Activated B cell treated with CpG ODN at 0.5 μM for 24 hours (primary cell): ENCODE data around the gene KRT5. TPM values are rescaled to one million over a fixed set of nuclear protein-coding genes. Genes with fewer than 3 reads are reported as not detected.
"Not testable (repeated sequence)": the region's sequence is repeated elsewhere in the genome, so short reads cannot be mapped to it uniquely, and the experiment has no call there.

ENCODE experiments used
- ATAC-seq: fragments of 200-7000 bp; cut with Tn5 transposase; one replicate; pipeline ENCODE4 v1.10.0; 2021; ENCODE audit warnings: low read depth, mild to moderate bottlenecking, moderate library complexity
- CTCF ChIA-PET: fragments of 350-600 bp; sonication (Branson Sonifier 250); formaldehyde crosslinking; loops from one replicate; lab custom pipeline; 2021; ENCODE audit warnings: antibody characterized with exemption; lab: Charles Lee
- POLR2A ChIA-PET: fragments of 350-600 bp; sonication (Branson Sonifier 250); formaldehyde crosslinking; loops from one replicate; lab custom pipeline; 2021; ENCODE audit warnings: antibody characterized with exemption; lab: Charles Lee
- DNase-seq: peaks from one replicate; pipeline ENCODE4 v3.0.0; 2022
- H3K27ac Mint-ChIP-seq: one replicate; pipeline ENCODE4 v1.8.0; 2020; ENCODE audit warnings: mixed read lengths
- H3K27me3 Mint-ChIP-seq: one replicate; pipeline ENCODE4 v1.8.0; 2021; ENCODE audit warnings: mixed read lengths
- H3K36me3 Mint-ChIP-seq: one replicate; pipeline ENCODE4 v1.8.0; 2021; ENCODE audit warnings: low read depth, mixed read lengths
- H3K4me1 Mint-ChIP-seq: one replicate; pipeline ENCODE4 v1.8.0; 2021; ENCODE audit warnings: mixed read lengths
- H3K4me3 Mint-ChIP-seq: one replicate; pipeline ENCODE4 v1.8.0; 2020; ENCODE audit warnings: mild to moderate bottlenecking, mixed read lengths
- H3K9me3 Mint-ChIP-seq: one replicate; pipeline ENCODE4 v1.8.0; 2020; ENCODE audit warnings: mixed read lengths
- intact Hi-C: fragments of 100-400 bp; cut with micrococcal nuclease; formaldehyde crosslinking; loops from one replicate; pipeline ENCODE4 v1.15.1; 2024
- total RNA-seq: library from RNA; stranded (reverse); gene quantifications from 2 replicates; pipeline ENCODE4 v1.2.3, GENCODE V29; 2022
- TF ChIP-seq, protein P1 (sequence below): fragments of 200-600 bp; IDR thresholded peaks from one replicate; pipeline ENCODE4 v1.8.0; 2022; ENCODE audit warnings: antibody characterized with exemption, mild to moderate bottlenecking

The KRT5 gene
- total RNA-seq, 1 donor from 2014 or later: not detected

DNA sequence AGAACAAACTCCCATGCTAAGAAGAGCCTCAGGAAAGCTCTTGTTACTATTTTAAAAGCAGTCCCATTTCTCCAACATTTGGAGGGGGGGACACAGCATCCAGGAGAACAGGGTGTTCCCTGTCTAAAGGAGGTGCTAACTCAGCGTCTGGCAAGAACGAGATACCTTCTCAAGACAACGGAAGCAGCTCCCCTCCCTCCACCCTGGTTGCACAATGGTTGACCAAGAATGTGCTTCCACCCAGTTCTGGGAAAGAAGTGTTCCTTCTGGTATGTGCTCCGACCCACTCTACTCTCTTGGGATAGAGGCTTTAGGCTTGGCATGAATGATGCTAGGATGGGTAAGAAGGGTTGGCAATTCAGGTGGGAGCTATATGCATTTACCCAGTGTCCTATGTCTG lies 25.7 kb downstream of the KRT5 start:
- CTCF ChIA-PET: no interaction called here
- peaks cover 2% of the 10 kb centered on the region for H3K4me1 Mint-ChIP-seq
- POLR2A ChIA-PET: no interaction called here
- no peaks in the 10 kb centered on the region for H3K36me3 Mint-ChIP-seq
- DNase-seq: no peak
- TF ChIP-seq, protein P1, sequence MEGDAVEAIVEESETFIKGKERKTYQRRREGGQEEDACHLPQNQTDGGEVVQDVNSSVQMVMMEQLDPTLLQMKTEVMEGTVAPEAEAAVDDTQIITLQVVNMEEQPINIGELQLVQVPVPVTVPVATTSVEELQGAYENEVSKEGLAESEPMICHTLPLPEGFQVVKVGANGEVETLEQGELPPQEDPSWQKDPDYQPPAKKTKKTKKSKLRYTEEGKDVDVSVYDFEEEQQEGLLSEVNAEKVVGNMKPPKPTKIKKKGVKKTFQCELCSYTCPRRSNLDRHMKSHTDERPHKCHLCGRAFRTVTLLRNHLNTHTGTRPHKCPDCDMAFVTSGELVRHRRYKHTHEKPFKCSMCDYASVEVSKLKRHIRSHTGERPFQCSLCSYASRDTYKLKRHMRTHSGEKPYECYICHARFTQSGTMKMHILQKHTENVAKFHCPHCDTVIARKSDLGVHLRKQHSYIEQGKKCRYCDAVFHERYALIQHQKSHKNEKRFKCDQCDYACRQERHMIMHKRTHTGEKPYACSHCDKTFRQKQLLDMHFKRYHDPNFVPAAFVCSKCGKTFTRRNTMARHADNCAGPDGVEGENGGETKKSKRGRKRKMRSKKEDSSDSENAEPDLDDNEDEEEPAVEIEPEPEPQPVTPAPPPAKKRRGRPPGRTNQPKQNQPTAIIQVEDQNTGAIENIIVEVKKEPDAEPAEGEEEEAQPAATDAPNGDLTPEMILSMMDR: no peak
- H3K4me3 Mint-ChIP-seq: no peak overlapping the region
- peaks cover 14% of the 10 kb centered on the region for H3K27me3 Mint-ChIP-seq
- no peak for ATAC-seq
- H3K9me3 Mint-ChIP-seq: no peaks in the 10 kb centered on the region
- intact Hi-C loops: no loop called here
- no peak overlapping the region for H3K27ac Mint-ChIP-seq

DNA sequence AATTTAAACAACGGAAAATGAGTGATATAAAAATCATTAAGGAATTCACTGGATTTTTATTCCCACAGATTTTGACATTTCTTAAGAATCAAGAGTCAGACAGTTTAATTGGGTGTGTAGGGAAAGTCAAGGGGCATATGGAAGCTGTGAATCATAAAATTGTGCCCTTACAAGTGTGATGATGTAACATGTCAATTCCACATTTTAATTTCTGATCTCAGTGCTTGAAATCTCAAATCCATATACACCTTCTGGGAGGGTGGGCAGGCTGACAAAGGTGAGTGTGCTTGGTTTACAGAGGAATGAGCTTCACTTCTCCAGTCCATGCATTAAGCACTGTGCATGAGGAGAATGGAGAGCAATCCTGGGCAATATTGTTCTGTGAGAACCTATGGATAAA lies 26.1 kb downstream of the KRT5 start:
- ATAC-seq: no peak
- Mint-ChIP-seq H3K27ac (no peak overlapping the region), H3K36me3 (no peaks in the 10 kb centered on the region), H3K9me3 (no peaks in the 10 kb centered on the region), H3K4me3 (no peak overlapping the region), H3K4me1 (peaks cover 2% of the 10 kb centered on the region), H3K27me3 (peaks cover 14% of the 10 kb centered on the region)
- TF ChIP-seq, protein P1: no peak
- DNase-seq: no peak
- ChIA-PET POLR2A (no interaction called here), CTCF (no interaction called here)
- intact Hi-C loops: no loop called here

DNA sequence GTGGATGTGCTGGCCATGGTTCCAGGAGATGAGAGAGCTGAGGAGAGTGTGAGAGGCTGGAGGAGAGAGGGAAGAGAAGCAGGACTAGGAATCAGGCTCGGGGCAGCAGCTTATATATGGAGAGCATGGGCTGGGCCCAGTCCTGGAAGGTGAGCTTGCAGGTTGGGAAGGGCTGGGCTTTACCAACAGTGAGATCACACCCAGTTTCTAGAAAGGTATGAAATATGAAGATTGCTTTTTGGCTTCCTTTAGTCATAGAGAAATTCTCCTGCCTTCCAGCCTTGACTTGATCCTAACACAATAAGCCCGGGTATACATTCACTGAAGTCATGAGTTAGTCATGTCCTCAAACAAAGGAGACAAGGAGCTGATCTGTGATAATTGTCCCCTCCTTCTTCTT lies 27.0 kb downstream of the KRT5 start, which contains the start of gene KRT6A:
TSS of gene KRT6A (minus strand) at position 86 of the 400 bp plus-strand sequence. CDS start at position 17, 69 bp downstream.
- CTCF ChIA-PET: no interaction called here
- POLR2A ChIA-PET: no interaction called here

DNA sequence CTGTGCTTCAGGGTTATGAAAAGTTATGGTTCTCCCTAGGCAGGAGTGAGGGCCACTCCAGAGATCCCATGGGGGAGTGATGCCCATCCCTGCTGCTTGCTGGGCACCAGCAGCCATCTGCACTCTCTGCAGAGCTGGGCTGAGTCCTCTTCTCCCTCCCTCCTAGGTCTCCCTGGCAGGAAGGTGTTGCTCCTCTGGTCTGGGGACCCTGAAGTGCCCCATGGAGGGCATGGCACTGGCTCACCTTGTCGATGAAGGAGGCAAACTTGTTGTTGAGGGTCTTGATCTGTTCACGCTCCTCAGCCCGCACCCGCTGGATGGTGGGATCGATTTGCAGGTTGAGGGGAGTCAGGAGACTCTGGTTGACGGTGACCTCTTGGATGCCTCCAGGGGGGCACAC lies 27.8 kb downstream of the KRT5 start:
- CTCF ChIA-PET, H3K36me3 Mint-ChIP-seq, intact Hi-C loops, DNase-seq, H3K4me1 Mint-ChIP-seq, H3K27ac Mint-ChIP-seq, H3K4me3 Mint-ChIP-seq, POLR2A ChIA-PET, H3K9me3 Mint-ChIP-seq, ATAC-seq: not testable (repeated sequence)
- H3K27me3 Mint-ChIP-seq: peaks cover 13% of the 10 kb centered on the region

More for the DNA sequence above, 27.0 kb downstream of the KRT5 start, which contains the start of gene KRT6A:
- TF ChIP-seq, protein P1: no peak
- Mint-ChIP-seq H3K27ac (no peak within 1 kb of the TSS), H3K27me3 (peaks cover 14% of the 10 kb centered on the region), H3K4me1 (peaks cover 2% of the 10 kb centered on the region), H3K36me3 (no peaks in the 10 kb centered on the region), H3K4me3 (no peak within 1 kb of the TSS), H3K9me3 (no peaks in the 10 kb centered on the region)
- DNase-seq (no peak), ATAC-seq (no peak)
- intact Hi-C loops: no loop called here

DNA sequence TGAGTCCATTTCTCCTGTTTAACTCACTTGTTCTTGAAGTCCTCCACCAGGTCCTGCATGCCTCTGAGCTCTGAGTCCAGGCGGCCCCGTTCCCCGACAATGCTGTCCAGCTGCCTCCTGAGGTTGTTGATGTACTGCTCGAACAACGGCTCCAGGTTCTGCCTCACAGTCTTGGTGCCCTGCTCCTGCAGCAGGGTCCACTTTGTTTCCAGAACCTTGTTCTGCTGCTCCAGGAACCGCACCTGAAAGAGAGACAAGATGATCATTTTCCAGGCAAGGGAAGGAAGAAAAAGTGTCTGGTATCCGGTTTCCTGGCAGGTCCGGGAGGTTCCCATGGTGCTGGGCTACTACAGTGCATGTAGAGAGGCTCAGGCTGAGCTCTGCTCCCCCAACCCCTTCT lies 28.7 kb downstream of the KRT5 start:
- H3K9me3 Mint-ChIP-seq, H3K36me3 Mint-ChIP-seq, ATAC-seq, POLR2A ChIA-PET, H3K27ac Mint-ChIP-seq, CTCF ChIA-PET, intact Hi-C loops, H3K4me3 Mint-ChIP-seq, H3K4me1 Mint-ChIP-seq, DNase-seq: not testable (repeated sequence)
- H3K27me3 Mint-ChIP-seq: peaks cover 11% of the 10 kb centered on the region

DNA sequence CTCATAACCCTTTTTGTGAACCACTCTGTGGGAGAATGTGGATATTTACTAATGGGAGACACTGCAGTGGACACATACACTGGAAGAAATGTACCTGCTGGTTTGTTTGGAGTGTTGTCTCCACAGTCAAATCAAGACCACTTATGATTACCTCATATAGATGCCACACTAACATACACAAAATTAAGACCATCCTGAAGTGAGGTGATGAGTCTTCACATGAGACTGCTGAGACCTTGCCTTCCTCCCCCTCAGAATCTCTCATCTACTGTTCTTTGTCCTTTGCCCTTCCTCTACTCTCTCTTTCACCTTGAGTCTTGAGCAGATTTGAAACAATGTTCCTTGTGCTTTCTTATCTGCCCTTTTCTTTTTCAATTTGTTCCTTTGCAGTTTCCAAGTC lies 31.5 kb downstream of the KRT5 start:
- H3K27ac Mint-ChIP-seq: no peak overlapping the region
- H3K4me3 Mint-ChIP-seq: no peak overlapping the region
- CTCF ChIA-PET: no interaction called here
- H3K9me3 Mint-ChIP-seq: peaks cover 15% of the 10 kb centered on the region
- peaks cover 19% of the 10 kb centered on the region for H3K27me3 Mint-ChIP-seq
- TF ChIP-seq, protein P1: no peak
- no peaks in the 10 kb centered on the region for H3K4me1 Mint-ChIP-seq
- no peaks in the 10 kb centered on the region for H3K36me3 Mint-ChIP-seq
- no peak for ATAC-seq
- DNase-seq: no peak
- intact Hi-C loops: no loop called here
- POLR2A ChIA-PET: no interaction called here

DNA sequence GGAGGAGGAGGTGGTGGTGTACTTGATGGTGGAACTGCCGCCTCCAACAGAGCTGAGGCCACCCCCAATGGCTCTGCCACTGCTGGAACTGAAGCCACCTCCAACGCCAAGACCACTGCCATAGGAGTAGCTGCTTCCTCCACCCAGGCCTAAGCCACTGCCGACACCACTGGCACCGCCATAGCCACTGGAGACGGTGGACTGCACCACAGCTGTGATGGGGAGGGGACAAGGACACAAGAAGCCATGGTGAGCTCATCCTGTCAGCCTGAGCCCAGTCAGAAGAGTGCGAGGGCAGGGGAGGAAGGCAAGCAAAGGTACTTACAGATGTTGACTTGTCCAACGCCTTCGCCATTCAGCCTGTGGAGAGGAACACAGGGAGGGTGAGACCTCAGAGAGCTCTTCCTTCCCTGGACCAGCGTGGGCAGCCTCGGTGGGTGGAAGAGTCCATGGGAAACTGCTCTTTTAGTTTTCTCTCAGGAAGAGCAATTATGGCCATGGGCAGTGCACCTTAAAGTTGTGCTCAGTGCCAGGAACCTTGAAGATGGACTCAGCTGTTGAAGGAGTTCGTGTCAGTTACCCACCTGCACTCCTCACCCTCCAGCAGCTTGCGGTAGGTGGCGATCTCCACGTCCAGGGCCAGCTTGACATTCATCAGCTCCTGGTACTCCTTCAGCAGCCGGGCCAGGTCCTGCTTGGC lies 32.3 kb downstream of the KRT5 start:
- H3K27ac Mint-ChIP-seq, CTCF ChIA-PET, intact Hi-C loops, H3K36me3 Mint-ChIP-seq, H3K4me1 Mint-ChIP-seq, POLR2A ChIA-PET, ATAC-seq, H3K4me3 Mint-ChIP-seq, DNase-seq: not testable (repeated sequence)
- Mint-ChIP-seq H3K9me3 (peaks cover 15% of the 10 kb centered on the region), H3K27me3 (peaks cover 16% of the 10 kb centered on the region)
